Kidney epithelial cell (primary cell): ENCODE data around the gene OPCML. TPM values are rescaled to one million over a fixed set of nuclear protein-coding genes. Genes with fewer than 3 reads are reported as not detected.

Experiments
- DNase-seq: peaks from one replicate; pipeline ENCODE4 v3.0.0-alpha.2; 2010; ENCODE audit warnings: low read depth
- H3K27me3 ChIP-seq: 2 replicates; pipeline ENCODE4 v1.6.0; 2011; ENCODE audit warnings: low read length; ENCODE audit not compliant: control insufficient read depth, insufficient read depth
- H3K36me3 ChIP-seq: 2 replicates; pipeline ENCODE4 v1.5.1; 2011; ENCODE audit warnings: low read length; ENCODE audit not compliant: control insufficient read depth, insufficient read depth
- H3K4me3 ChIP-seq: 2 replicates; pipeline ENCODE4 v1.5.1; 2011; ENCODE audit warnings: low read depth, mild to moderate bottlenecking, control low read depth, low read length
- CTCF ChIP-seq: IDR thresholded peaks from 2 replicates; pipeline ENCODE4 v1.5.1; 2011; ENCODE audit warnings: mild to moderate bottlenecking, moderate library complexity, low read length, control low read depth, inconsistent platforms; ENCODE audit not compliant: insufficient read depth, poor library complexity, severe bottlenecking
- total RNA-seq: library from RNA; depleted of rRNA; stranded (reverse); fragments of >200 nt; gene quantifications from 2 replicates; pipeline ENCODE4 v1.2.3, GENCODE V29; 2015

Gene OPCML
- total RNA-seq, 1 donor from 2014 or later, result under 0.01 TPM

GRCh38 chr11:133350045-133350444, 182.3 kb downstream of the OPCML start:
- no peak overlapping the region for H3K4me3 ChIP-seq
- no peak for DNase-seq
- H3K27me3 ChIP-seq, result no peaks in the 10 kb centered on the region
- TF ChIP-seq CTCF, result no peak
- H3K36me3 ChIP-seq, result no peaks in the 10 kb centered on the region

- Histone ChIP-seq H3K36me3 (no peaks in the 10 kb centered on the region), H3K4me3 (no peak overlapping the region), H3K27me3 (no peaks in the 10 kb centered on the region)
- DNase-seq, result peak; percentile 44
- no peak for TF ChIP-seq CTCF
Observed at GRCh38 chr11:133347988-133348387, 184.3 kb downstream of the OPCML start.

- no peaks in the 10 kb centered on the region for H3K36me3 ChIP-seq
- TF ChIP-seq CTCF, result no peak
- H3K4me3 ChIP-seq, result no peak overlapping the region
- DNase-seq, result no peak
- H3K27me3 ChIP-seq, result no peaks in the 10 kb centered on the region
Observed at GRCh38 chr11:133346137-133346536, 186.2 kb downstream of the OPCML start.

- Histone ChIP-seq H3K36me3 (no peaks in the 10 kb centered on the region), H3K27me3 (no peaks in the 10 kb centered on the region), H3K4me3 (no peak overlapping the region)
- TF ChIP-seq CTCF, result no peak
- peak; percentile 61 for DNase-seq
Observed at GRCh38 chr11:133343951-133344350, 188.3 kb downstream of the OPCML start.

GRCh38 chr11:133339495-133340140, 192.7 kb downstream of the OPCML start:
- Histone ChIP-seq H3K4me3 (no peak overlapping the region), H3K27me3 (no peaks in the 10 kb centered on the region), H3K36me3 (no peaks in the 10 kb centered on the region)
- no peak for DNase-seq
- no peak for TF ChIP-seq CTCF

- H3K36me3 ChIP-seq, result no peaks in the 10 kb centered on the region
- no peak for TF ChIP-seq CTCF
- H3K27me3 ChIP-seq, result no peaks in the 10 kb centered on the region
- DNase-seq, result no peak
- no peak overlapping the region for H3K4me3 ChIP-seq
Observed at GRCh38 chr11:133338588-133338987, 193.7 kb downstream of the OPCML start.
